ENCODE data around the gene ZNF586.
"Not testable (repeated sequence)": the region's sequence is repeated elsewhere in the genome, so short reads cannot be mapped to it uniquely, and the experiment has no call there.

The ZNF586 gene

GRCh38 chr19:57769345-57770131 lies at the start of gene ZNF586:
Gene ZNF586 (plus strand): TSS chr19:57769676. CDS start chr19:57769843, 167 bp downstream.
- Mint-ChIP-seq H3K36me3 (ENCODE audit: low read depth) (peaks cover 53% of the 10 kb centered on the region), H3K4me1 (ENCODE audit: low read depth) (peaks cover 16% of the 10 kb centered on the region)

DNA sequence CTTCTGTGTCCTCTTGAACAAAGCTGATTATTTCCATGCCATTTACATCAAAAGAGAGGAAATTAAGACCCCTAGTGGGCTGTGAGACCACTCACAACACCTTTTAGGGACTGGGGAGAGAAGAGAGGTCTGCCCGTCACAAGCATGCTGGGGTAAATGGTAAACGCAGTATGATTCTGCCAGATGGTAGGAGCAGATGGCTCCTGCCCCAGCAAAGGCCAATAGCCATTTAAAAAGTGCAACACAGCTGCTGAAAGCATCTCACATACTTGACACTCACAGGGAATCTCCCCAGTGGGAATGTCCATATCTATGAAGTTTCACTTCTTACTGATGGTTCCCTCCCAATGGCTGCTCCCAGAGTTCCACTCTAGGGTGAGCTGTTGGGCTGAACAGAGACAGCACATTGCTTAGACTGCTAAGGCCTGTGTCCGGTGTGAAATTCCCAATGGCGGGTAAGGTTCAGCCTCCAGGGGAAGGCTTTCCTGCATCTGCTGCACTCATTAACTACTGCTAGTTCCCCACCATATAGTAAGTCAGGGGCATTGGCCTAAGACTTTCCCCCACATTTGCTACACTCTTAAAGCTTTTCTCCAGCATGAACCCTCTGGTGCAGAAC lies 49.5 kb upstream of the ZNF586 start:
- Mint-ChIP-seq H3K4me3 (no peak overlapping the region), H3K9me3 (peaks cover 79% of the 10 kb centered on the region), H3K27ac (no peak overlapping the region), H3K36me3 (ENCODE audit: low read depth) (peaks cover 73% of the 10 kb centered on the region), H3K27me3 (ENCODE audit: low read depth) (no peaks in the 10 kb centered on the region), H3K4me1 (ENCODE audit: low read depth) (peaks cover 5% of the 10 kb centered on the region)

More at GRCh38 chr19:57769345-57770131, at the start of gene ZNF586:
- Mint-ChIP-seq H3K9me3 (peaks cover 64% of the 10 kb centered on the region), H3K4me3 (peak within 1 kb of the TSS; percentile 90), H3K27ac (peak within 1 kb of the TSS; percentile 92), H3K27me3 (ENCODE audit: low read depth) (no peaks in the 10 kb centered on the region)

DNA sequence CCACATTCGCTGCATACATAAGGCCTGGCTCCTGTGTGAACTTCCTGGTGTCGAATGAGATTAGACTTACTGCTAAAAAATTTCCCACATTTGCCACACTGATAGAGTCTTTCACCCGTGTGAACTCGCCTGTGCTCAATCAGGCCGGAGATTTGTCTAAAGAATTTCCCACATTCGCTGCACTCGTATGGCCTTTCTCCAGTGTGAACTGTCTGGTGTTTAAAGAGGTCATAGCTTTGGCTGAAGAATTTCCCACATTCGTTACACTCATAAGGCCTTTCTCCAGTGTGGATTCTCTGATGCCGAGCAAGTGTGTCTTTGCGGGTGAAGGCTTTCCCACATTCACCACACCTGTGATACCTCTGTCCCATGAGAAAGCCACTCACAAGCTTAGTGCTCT lies 48.6 kb upstream of the ZNF586 start:
- Mint-ChIP-seq H3K36me3 (ENCODE audit: low read depth) (peaks cover 71% of the 10 kb centered on the region), H3K4me3 (no peak overlapping the region), H3K27ac (no peak overlapping the region), H3K27me3 (ENCODE audit: low read depth) (no peaks in the 10 kb centered on the region), H3K4me1 (ENCODE audit: low read depth) (peaks cover 5% of the 10 kb centered on the region), H3K9me3 (peaks cover 75% of the 10 kb centered on the region)

DNA sequence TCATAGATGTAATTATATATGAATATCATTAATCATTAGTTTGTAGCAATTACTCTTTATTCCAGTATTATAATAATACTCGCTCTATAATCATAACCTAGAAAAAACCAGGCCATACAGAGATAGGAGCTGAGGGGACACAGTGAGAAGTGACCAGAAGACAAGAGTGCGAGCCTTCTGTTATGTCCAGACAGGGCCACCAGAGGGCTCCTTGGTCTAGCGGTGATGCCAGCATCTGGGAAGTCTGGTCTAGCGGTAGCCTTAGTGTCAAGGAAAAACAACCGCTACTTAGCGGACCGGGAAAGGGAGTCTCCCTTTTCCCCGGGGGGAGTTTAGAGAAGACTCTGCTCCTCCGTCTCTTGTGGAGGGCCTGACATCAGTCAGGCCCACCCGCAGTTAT lies 31.2 kb upstream of the ZNF586 start:
- H3K4me1 Mint-ChIP-seq (ENCODE audit: low read depth); H3K27ac Mint-ChIP-seq; H3K36me3 Mint-ChIP-seq (ENCODE audit: low read depth); H3K4me3 Mint-ChIP-seq; H3K27me3 Mint-ChIP-seq (ENCODE audit: low read depth): not testable (repeated sequence)
- H3K9me3 Mint-ChIP-seq = peaks cover 17% of the 10 kb centered on the region

GRCh38 chr19:57738770-57739169 lies 30.7 kb upstream of the ZNF586 start:
- H3K4me3 Mint-ChIP-seq; H3K4me1 Mint-ChIP-seq (ENCODE audit: low read depth); H3K27ac Mint-ChIP-seq; H3K27me3 Mint-ChIP-seq (ENCODE audit: low read depth); H3K36me3 Mint-ChIP-seq (ENCODE audit: low read depth): not testable (repeated sequence)
- peaks cover 17% of the 10 kb centered on the region for H3K9me3 Mint-ChIP-seq

DNA sequence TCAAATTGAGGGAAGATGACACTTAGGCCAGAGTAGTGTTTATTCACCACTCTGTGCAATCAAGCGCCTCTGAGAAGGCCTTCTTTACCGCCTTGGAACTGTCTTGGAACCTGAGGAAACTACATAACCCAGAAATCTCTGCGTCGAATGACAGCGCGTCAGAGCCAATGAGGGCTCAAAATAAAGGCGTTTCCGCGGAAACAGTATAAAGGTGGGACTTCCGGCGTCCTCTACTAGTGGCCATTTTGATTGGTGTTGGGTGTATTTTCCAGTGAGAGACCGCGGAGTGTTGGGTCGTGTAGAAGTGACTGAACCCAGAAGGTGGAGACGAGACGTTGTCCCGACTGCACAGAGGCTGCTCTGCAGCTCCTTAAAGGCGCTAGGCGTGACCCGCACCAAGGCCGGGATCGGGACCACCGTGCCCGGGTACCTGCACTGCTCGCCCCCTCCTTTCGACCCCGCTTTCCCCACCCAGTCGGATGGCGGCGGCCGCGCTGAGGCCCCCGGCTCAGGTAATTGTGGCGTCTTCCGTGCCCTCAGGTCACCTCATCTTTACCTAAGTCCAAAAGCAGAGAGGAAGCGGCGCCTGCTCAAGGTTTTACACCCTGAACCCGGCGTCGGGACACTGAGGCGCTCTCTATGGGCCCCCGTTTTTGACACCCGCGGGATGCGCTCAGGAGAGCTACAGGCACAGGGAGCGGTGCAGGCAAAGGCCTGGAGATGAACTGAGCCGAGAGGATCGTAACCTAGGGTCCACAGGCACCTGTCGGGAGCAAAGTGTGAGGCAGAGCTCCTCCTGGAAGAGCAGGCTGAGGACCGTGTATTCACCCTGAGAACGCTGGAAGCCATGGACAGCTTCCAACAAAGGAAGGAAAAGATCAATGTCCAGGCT lies 22.6 kb upstream of the ZNF586 start, which contains the start of gene ZNF776:
Gene ZNF776, plus strand, starts transcription at position 236 of the 892 bp plus-strand sequence. Its CDS starts 244 bp downstream, at position 480.
- no peaks in the 10 kb centered on the region for H3K27me3 Mint-ChIP-seq (ENCODE audit: low read depth)
- H3K4me3 Mint-ChIP-seq = peak within 1 kb of the TSS; percentile 84
- H3K9me3 Mint-ChIP-seq = peaks cover 43% of the 10 kb centered on the region
- peaks cover 49% of the 10 kb centered on the region for H3K36me3 Mint-ChIP-seq (ENCODE audit: low read depth)
- H3K4me1 Mint-ChIP-seq (ENCODE audit: low read depth) = peaks cover 11% of the 10 kb centered on the region
- peak within 1 kb of the TSS; percentile 86 for H3K27ac Mint-ChIP-seq

DNA sequence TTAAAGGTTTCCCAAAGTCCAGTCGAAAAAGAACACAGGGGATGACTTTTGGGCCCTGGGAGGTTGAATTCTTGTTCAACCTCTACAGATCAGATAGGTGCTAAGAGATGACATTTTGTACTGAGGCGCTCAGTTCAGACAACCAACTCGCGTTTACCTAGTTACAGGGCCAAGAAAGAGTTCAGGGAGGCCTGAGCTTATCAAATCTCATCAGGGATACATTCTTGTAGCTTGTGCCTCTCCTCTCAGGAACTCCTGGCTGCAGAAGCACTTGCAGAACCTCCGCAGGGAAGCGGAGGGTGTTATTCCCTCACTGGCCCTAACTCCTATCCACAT lies 22.0 kb upstream of the ZNF586 start:
- peak overlapping the region; percentile 86 for H3K27ac Mint-ChIP-seq
- peak overlapping the region; percentile 84 for H3K4me3 Mint-ChIP-seq
- no peaks in the 10 kb centered on the region for H3K27me3 Mint-ChIP-seq (ENCODE audit: low read depth)
- H3K36me3 Mint-ChIP-seq (ENCODE audit: low read depth) = peaks cover 55% of the 10 kb centered on the region
- peaks cover 48% of the 10 kb centered on the region for H3K9me3 Mint-ChIP-seq
- H3K4me1 Mint-ChIP-seq (ENCODE audit: low read depth) = peaks cover 11% of the 10 kb centered on the region

DNA sequence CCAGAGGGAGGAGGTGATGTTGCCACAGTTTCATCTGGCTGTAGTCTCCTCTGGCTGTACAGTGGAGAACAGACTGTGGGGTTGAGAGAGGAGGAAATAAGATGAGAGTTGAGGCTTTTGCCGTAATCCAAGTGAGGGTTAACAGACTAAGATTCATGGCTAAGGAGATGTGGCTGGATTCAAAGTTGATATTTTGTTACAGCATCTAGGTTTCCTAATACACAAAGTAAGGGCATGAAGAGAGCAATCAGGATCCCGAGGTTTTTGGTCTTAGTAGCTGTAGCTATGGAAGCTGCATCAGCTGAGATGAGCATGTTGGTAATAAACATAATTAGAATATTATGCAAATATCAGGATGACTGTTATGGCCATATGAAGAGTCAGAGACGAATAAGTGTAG lies 21.4 kb upstream of the ZNF586 start:
- H3K27me3 Mint-ChIP-seq (ENCODE audit: low read depth) = no peaks in the 10 kb centered on the region
- peaks cover 61% of the 10 kb centered on the region for H3K36me3 Mint-ChIP-seq (ENCODE audit: low read depth)
- peak overlapping the region; percentile 84 for H3K4me3 Mint-ChIP-seq
- no peak overlapping the region for H3K27ac Mint-ChIP-seq
- peaks cover 54% of the 10 kb centered on the region for H3K9me3 Mint-ChIP-seq
- H3K4me1 Mint-ChIP-seq (ENCODE audit: low read depth) = peaks cover 11% of the 10 kb centered on the region

GRCh38 chr19:57754091-57754673 lies 15.3 kb upstream of the ZNF586 start:
- Mint-ChIP-seq H3K4me3 (no peak overlapping the region), H3K4me1 (ENCODE audit: low read depth) (peaks cover 2% of the 10 kb centered on the region), H3K9me3 (peaks cover 90% of the 10 kb centered on the region), H3K36me3 (ENCODE audit: low read depth) (peaks cover 95% of the 10 kb centered on the region), H3K27ac (no peak overlapping the region), H3K27me3 (ENCODE audit: low read depth) (no peaks in the 10 kb centered on the region)

GRCh38 chr19:57755031-57755430 lies 14.4 kb upstream of the ZNF586 start:
- Mint-ChIP-seq H3K27me3 (ENCODE audit: low read depth) (no peaks in the 10 kb centered on the region), H3K27ac (no peak overlapping the region), H3K9me3 (peaks cover 90% of the 10 kb centered on the region), H3K36me3 (ENCODE audit: low read depth) (peaks cover 93% of the 10 kb centered on the region), H3K4me3 (no peak overlapping the region), H3K4me1 (ENCODE audit: low read depth) (peaks cover 2% of the 10 kb centered on the region)

DNA sequence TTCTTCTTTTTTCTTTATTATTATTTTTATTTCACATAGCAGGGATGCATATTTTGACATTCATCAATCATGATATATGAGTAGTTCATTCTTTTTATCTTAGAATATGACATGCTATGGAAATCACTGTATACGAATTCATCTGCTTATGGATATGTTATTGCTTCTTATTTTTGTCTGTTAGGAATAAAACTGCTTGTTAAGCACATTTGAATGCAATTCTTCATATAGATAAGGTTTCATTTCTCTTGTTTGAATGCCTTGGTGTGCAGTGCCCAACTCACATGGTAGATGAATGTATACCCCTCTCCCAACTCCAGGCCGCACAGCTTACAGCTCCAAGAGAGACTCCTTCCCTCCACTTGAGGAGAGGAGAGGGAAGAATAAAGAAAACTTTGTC lies 11.5 kb upstream of the ZNF586 start:
- no peaks in the 10 kb centered on the region for H3K27me3 Mint-ChIP-seq (ENCODE audit: low read depth)
- peaks cover 80% of the 10 kb centered on the region for H3K9me3 Mint-ChIP-seq
- H3K4me3 Mint-ChIP-seq = no peak overlapping the region
- H3K36me3 Mint-ChIP-seq (ENCODE audit: low read depth) = peaks cover 76% of the 10 kb centered on the region
- no peak overlapping the region for H3K27ac Mint-ChIP-seq
- H3K4me1 Mint-ChIP-seq (ENCODE audit: low read depth) = no peaks in the 10 kb centered on the region

- Mint-ChIP-seq H3K9me3 (peaks cover 69% of the 10 kb centered on the region), H3K27me3 (ENCODE audit: low read depth) (no peaks in the 10 kb centered on the region), H3K27ac (no peak overlapping the region), H3K36me3 (ENCODE audit: low read depth) (peaks cover 69% of the 10 kb centered on the region), H3K4me1 (ENCODE audit: low read depth) (no peaks in the 10 kb centered on the region), H3K4me3 (no peak overlapping the region)
Measured at GRCh38 chr19:57759096-57759495, 10.4 kb upstream of the ZNF586 start.

GRCh38 chr19:57771417-57771816 lies 1.9 kb downstream of the ZNF586 start:
- peaks cover 63% of the 10 kb centered on the region for H3K9me3 Mint-ChIP-seq
- H3K4me1 Mint-ChIP-seq (ENCODE audit: low read depth) = peaks cover 16% of the 10 kb centered on the region
- H3K27ac Mint-ChIP-seq = no peak overlapping the region
- peaks cover 64% of the 10 kb centered on the region for H3K36me3 Mint-ChIP-seq (ENCODE audit: low read depth)
- no peak overlapping the region for H3K4me3 Mint-ChIP-seq
- no peaks in the 10 kb centered on the region for H3K27me3 Mint-ChIP-seq (ENCODE audit: low read depth)

DNA sequence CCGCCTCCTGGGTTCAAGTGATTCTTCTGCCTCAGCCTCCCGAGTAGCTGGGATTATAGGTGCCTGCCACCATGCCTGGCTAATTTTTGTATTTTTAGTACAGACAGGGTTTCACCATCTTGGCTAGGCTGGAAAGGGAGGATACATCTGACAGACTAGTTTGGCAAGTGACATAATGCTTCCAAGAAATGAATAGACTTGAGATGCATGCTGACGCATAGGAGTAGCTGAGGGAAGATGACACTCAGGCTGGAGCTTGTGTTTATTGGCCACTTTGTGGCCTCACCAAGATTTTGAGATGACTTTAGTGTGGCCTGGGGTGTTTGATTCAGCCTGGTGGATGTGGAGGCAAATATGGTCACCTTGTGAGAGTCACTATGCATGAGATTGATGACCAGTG lies 4.0 kb downstream of the ZNF586 start:
- Mint-ChIP-seq H3K27me3 (ENCODE audit: low read depth) (no peaks in the 10 kb centered on the region), H3K4me3 (no peak overlapping the region), H3K36me3 (ENCODE audit: low read depth) (peaks cover 78% of the 10 kb centered on the region), H3K27ac (peak overlapping the region; percentile 43), H3K9me3 (peaks cover 68% of the 10 kb centered on the region), H3K4me1 (ENCODE audit: low read depth) (peaks cover 16% of the 10 kb centered on the region)
